GM21526 (cell line): ENCODE results near the gene GALNT17.

Experiments used
- ATAC-seq: cut with Tn5 transposase; IDR thresholded peaks from one replicate; pipeline ENCODE4 v1.9.1; 2021; ENCODE audit warnings: moderate library complexity; ENCODE audit not compliant: unreplicated experiment, low FRiP score

Gene GALNT17

GRCh38 chr7:71650653-71651337 is 518.9 kb downstream of the GALNT17 start:
- no peak for ATAC-seq

- ATAC-seq = no peak
These were observed 520.6 kb downstream of the GALNT17 start for GRCh38 chr7:71652510-71652909.

- ATAC-seq = no peak
These were observed 525.4 kb downstream of the GALNT17 start for GRCh38 chr7:71657386-71657785.

GRCh38 chr7:71659622-71660021 is 527.7 kb downstream of the GALNT17 start:
- ATAC-seq = no peak

GRCh38 chr7:71661671-71662224 is 529.8 kb downstream of the GALNT17 start:
- ATAC-seq = no peak

- no peak for ATAC-seq
These were observed 533.8 kb downstream of the GALNT17 start for GRCh38 chr7:71665716-71666115.

- ATAC-seq = no peak
These were observed 536.6 kb downstream of the GALNT17 start for GRCh38 chr7:71668572-71668971.

GRCh38 chr7:71679480-71679879 is 547.5 kb downstream of the GALNT17 start:
- ATAC-seq = no peak

- no peak for ATAC-seq
These were observed 550.2 kb downstream of the GALNT17 start for GRCh38 chr7:71682181-71682580.

- ATAC-seq = no peak
These were observed 551.2 kb downstream of the GALNT17 start for GRCh38 chr7:71682841-71683781.

- ATAC-seq = no peak
These were observed 555.3 kb downstream of the GALNT17 start for GRCh38 chr7:71687286-71687685.

GRCh38 chr7:71687831-71688599 is 556.1 kb downstream of the GALNT17 start:
- no peak for ATAC-seq

GRCh38 chr7:71691538-71691937 is 559.6 kb downstream of the GALNT17 start:
- no peak for ATAC-seq

- no peak for ATAC-seq
These were observed 562.7 kb downstream of the GALNT17 start for GRCh38 chr7:71694665-71695064.

GRCh38 chr7:71695186-71695585 is 563.2 kb downstream of the GALNT17 start:
- ATAC-seq = no peak

- no peak for ATAC-seq
These were observed 564.6 kb downstream of the GALNT17 start for GRCh38 chr7:71696511-71696910.

- no peak for ATAC-seq
These were observed 565.5 kb downstream of the GALNT17 start for GRCh38 chr7:71697400-71697799.

GRCh38 chr7:71705217-71705616 is 573.3 kb downstream of the GALNT17 start:
- no peak for ATAC-seq

GRCh38 chr7:71705901-71706596 is 574.1 kb downstream of the GALNT17 start:
- no peak for ATAC-seq

- ATAC-seq = no peak
These were observed 574.6 kb downstream of the GALNT17 start for GRCh38 chr7:71706597-71706975.
